Putamen (tissue), 1 donor: ENCODE results near the gene PPCDC.
A peak's percentile ranks its signal among the peaks of the same experiment; 100 is the strongest.

Experiments used
- DNase-seq: peaks from one replicate; pipeline ENCODE4 v3.0.0-alpha.2; 2016; ENCODE audit warnings: low spot score

Gene PPCDC

DNA sequence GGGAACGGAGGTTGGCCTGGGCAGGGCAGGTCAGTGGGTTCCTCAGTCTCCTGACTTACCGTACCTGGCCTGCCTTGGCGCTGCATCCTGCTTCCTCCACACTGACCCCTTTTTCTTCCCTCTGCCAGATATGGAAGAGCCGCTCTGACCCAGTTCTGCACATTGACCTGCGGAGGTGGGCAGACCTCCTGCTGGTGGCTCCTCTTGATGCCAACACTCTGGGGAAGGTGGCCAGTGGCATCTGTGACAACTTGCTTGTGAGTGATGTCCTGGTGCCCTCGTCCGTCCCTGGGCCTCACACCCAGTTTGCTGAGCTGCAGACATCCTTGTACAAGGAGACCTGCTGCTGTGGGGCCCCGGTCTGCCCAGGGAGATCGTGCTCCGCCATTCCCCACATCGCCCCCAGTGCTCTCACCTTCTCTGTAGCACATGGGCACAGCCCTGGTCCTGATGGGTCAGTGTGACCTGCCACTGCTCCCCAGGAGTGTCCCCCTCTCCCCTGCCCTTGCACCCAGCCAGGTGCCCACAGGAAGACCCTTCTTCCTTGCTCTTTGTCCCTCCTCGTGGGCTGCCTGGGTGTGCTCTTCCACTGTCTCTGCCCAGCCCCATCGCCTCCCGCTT, 21.0 kb downstream of the PPCDC start:
- DNase-seq, result no peak

DNA sequence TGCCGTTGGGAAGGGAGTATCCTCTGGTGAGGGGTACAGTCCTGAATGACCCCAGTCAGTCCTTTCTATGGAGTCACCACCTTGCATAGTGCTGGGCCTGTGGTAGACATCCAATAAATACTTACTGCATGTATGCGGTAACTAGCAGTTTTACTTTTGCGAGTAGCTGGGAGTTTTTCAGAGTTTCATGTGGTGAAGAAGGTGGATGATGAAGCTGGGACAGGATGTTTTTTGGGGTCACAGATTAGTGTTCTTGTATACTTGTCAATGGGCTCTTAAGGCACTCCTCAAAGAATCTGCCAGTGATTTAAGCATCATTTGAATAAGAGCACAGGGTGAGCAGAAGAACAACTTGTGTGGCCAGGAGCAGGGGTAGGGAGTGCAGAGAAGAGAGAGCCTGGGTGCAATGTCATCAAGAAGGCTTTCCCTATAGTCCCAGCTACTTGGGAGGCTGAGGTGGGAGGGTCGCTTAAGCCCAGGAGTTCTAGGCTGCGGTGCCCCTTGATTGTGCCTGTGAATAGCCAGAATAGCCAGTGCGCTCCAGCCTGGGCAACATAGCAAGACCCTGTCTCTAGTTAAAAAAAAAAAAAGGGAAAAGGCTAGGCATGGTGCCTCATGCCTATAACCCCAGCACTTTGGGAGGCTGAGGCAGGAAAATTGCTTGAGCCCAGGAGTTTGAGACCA, 22.1 kb downstream of the PPCDC start:
- no peak for DNase-seq

DNA sequence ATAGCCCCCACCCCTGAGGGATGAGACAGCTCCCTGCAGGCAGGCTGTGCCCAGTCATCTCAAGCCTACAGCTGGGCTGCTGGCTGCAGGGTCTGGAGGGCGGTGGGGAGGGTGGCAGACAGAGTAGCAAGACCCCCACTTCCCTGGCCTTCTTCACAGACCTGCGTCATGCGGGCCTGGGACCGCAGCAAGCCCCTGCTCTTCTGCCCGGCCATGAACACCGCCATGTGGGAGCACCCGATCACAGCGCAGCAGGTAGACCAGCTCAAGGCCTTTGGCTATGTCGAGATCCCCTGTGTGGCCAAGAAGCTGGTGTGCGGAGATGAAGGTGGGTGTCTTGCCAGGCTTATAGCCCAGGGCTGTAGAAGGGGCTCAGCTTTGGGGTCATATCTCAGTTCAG, 25.0 kb downstream of the PPCDC start:
- no peak for DNase-seq

DNA sequence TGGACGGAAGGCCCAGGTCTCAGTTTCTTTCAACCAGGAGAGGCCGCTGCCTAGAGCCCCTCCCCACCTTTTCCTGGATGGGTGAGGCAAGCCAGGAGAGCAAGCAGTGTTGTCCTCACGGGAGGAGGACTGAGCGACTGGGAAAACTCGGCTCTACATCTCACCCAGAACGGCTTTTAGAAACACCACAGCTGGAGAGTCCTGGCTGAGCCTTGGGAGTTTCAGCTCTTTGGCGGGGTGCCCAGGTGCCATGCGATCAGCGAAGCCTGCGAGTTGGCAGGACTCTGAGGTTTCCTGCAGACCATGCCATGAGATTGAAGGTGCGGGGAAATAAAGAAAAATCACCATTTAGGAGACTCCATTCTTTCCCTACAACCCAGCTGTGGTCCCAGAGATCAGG, 26.0 kb downstream of the PPCDC start:
- DNase-seq, result peak; percentile 54

DNA sequence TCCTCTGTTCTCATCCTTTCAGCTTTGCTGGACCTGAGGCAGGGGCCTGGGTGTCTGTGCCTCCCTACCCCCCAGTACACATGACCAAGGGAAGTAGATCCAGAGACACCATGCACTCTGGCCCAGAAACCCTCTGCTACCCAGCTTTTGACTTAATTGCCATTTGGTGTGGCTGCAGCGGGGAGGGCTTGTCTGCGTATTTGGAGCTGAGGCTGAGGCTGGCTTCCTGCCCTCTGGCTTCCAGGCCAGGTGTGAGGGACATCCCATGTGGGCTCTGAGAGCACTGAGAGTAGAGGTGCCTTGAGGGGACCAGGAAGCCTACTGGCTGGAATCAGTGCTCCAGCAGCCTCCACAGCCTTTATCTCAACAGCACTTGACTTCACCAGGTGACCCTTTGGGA, 26.9 kb downstream of the PPCDC start:
- DNase-seq, result no peak

DNA sequence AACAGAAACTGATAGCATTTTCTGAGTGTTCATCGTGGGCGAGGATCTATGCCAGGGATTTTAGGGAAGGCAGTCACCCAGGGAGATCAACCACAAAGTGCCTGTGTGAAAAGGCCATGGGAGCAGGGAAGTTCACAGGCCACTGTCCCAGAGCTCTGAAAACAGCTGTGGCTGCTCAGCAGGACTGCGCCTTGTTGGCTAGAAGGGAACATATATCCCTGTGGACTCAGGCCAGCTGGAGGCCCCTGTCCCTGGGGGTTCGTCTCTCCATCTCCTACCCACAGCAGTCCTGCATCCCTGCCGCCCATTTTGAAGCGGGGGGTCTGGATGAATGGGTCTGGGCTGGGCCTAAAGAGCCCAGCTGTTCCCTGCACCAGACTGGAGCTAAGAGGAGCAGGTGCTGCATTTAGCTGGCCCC, 27.8 kb downstream of the PPCDC start:
- no peak for DNase-seq

DNA sequence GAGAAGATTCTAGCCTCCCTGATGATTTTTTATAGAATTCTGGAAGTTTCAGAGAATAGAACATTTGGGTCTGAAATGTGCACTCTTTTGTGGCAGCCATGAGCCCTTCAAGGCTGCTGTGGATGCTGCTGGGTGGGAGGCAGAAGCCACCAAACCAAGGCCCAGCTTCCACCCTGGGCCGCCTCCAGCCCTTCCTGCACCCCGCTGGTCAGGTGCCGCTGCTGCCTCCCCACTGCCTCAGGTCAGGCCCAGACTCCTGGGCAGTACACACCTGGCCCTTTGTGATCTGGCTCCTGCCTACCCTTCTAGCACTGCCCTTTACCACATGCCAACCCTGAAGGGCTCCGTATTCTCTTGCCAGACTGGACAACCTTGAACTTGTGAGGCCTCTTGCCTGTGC, 28.3 kb downstream of the PPCDC start:
- no peak for DNase-seq

DNA sequence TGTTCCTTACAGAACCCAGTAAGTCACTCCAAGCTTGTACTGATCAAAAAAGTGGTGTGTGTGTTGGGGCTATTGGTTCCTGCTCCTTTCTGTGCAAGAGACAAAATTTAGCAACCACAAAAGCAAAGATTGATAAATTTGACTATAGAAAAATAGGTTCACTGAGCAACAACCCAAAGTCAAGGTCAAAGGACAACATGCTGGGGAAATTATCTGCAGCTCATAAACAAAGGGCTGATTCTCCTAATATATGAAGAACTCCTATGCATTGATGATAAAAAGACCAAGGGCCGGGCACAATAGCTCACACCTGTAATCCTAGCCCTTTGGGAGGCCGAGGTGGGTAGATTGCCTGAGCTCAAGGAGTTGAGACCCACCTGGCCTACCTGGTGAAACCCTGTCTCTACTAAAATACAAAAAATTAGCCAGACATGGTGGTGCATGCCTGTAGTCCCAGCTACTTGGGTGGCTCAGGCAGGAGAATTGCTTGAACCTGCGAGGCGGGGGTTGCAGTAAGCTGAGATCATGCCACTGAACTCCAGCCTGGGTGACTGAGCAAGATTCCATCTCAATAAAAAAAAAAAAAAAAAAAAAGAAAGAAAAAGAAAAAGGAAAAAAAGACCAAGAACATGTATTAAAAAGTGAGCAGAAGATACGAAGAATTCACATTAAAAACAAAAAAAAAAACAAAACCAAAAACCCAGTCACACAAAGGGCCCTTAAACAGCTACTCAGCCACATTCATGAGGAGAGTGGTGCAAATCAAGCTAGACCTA, 29.8 kb downstream of the PPCDC start:
- DNase-seq, result no peak

DNA sequence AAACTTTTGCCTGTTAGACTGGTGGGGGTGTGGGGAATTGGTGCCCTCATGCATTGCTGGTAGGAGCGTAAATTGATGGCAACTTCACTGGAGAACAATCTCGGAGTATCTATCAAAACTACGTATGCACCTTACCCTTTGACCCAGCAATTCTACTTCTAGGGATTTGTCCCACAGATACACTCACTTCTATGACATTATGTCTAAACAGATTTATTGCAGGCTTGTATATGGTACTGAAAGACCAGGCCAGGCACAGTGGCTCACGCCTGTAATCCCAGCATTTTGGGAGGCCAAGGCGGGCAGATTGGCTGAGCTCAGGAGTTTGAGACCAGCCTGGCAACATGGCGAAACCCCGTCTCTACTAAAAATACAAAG, 30.3 kb downstream of the PPCDC start:
- DNase-seq, result no peak

DNA sequence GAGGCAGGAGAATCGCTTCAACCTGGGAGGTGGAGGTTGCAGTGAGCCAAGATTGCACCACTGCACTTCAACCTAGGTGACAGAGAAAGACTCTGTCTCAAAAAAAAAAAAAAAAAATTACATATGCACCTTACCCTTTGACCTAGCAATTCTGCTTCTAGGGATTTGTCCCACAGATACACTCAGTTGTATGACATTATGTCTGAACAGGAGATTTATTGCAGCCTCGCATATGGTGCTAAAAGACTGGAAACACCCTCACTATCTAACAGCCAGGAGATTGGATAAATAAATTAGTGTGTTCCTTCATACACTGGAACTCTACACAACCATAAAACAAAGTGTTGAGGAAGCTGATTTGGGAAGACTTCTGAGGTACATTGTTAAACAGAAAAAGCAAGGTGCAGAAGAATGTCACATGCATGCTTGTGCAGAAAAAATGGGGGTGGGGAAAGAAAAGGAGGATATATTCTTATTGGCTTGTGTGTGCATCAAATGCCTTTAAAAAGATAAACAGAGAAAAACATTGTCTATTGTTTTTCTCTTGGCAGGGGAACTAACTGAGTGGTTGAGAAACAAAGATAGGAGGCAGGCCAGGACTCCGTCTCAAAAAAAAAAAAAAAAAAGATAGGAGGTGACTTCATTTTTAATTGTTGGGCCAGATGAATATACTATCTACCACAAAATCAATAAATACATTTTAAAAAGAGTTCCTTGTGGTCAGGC, 30.9 kb downstream of the PPCDC start:
- no peak for DNase-seq

DNA sequence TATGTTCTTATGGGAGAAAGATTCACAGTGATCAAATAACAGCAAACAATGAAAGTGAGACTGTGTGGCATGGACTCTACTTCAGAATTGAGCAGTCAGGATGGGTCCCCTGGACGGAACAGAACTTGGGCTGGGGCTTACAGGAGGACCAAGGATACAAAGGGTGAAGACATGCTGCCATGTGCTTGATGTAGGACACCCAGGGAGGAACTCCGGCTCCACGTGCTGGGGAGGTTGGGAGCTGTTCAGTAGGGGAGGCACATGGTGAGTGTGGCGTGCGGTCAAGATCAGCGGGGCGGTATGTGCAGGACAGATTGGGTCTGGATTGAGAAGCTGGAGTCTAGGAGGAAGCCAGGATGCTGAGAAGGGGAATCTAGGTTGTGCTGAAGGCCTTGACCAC, 32.6 kb downstream of the PPCDC start:
- DNase-seq, result no peak

DNA sequence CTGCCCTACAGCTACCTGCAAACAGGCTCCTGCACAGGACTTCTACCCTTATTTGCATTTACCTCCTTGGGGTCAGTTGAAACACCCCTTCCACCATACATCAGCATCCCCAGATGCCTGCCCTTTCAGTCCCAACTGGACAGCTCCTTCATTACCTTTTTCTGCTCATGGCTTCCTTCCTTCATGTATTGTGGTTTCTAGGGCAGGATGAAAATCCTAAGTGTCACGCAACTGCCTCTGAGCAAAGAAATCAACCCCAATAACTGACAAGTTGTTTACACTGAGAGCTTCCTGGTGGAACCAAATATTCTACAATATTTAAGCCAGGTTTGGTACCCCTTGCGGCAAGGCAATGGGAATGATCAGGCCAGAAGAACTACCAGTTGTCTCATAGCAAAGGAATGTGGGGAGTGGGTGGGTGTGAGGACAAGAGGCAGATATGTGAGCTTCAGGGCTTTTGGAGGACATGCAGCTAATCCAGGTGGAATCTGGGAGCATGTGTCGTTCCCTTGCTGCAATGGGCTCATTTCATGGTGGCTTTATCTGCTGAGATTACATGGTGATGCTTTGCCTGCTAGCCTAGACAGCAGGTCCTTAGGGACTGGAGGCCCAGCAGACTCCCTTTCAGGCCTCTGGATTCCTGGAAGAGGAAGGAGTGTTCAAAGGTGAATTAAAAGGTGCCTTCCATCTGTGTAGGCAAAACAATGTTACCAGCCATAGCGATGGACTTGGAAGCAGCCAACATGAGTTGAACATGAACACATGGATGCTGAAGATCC, 34.9 kb downstream of the PPCDC start:
- DNase-seq, result no peak

DNA sequence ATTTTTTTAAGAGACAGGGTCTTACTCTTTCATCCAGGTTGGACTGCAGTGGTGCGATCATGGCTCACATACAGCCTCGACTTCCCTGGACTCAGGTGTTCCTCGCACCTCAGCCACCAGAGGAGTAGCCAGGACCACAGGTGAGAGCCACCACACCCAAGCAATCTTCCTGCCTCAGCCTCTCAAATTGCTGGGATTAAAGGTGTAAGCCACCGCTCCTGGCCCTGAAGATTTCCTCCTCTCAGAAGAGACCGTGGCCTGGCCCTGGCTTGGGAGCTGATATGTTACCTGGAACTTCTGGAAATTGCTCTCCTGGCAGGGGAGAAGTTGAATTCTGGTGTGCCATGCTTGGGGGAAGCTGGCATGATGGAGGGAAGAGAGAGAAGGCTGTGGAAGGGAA, 36.2 kb downstream of the PPCDC start:
- DNase-seq, result no peak

DNA sequence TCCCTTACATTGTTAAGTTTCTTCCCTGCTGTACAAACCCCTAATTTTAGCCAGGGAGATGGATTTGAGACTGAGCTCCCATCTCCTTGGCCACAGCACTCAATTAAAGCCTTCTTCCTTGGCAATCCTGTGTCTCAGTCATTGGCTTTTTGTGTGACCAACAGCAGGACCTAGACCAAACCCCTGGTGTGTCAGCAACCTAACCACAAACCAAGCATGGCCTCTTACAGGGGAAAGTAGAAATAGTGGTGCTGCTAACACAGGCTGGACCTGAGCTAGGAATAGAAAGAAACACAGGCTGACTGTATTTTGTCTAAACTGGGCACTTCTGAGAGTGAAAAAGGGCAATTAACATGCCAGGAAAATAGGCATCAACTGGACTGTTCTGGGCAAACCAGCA, 37.9 kb downstream of the PPCDC start:
- DNase-seq, result no peak

DNA sequence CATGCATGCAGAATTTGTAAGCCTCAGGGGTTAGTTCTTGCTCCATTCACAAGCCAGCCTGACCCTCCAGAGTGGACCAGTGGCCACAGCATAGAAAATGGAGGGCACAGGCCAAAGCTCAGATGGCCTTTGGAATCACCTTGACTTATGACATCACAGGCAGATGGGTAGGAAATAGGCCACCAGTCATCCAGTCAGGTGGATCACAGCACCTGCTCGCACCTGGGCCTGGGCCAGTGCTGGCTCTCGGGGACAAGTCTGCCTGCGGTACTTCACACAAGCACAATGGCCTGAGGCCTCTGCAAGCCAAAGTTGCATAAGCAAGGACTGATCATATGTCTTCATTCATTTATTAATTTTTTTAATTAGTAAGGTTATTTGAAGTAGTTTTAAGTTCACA, 39.3 kb downstream of the PPCDC start:
- DNase-seq, result no peak

DNA sequence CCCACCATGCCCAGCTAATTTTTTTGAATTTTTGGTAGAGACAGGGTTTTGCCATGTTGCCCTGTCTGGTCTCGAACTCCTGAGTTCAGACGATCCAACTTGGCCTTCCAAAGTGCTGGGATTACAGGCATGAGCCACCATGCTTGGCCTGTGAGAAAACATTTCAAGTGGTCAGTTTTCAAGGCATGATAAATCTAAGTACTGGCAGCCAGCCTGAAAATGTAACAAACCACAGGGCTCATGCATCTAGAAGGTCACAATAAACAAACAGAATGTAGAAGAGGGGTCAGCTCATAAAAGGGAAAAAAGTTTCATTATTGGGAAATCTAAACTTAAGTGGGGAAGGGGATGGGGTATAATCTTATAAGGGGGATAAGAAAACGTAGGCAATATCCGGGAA, 39.9 kb downstream of the PPCDC start:
- no peak for DNase-seq

DNA sequence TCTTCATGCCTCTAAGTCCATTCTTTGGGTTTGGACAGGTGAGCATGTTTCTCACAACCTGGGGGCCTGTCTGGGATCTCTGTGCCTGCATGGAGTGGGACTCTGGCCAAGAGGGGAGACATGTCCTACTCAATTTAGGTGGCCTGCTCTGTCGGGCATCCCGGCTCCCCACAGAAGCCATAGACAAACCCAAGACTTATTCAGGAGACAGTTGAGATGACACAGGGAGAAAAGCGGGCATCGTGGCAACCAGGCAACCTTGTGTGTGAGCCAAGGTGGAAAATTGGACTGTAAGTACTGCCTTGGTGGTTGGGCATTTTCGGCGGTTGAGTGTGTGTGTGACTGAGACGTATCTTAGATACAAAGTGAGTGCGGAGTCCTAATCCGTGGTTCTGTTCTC, 40.5 kb downstream of the PPCDC start:
- no peak for DNase-seq

DNA sequence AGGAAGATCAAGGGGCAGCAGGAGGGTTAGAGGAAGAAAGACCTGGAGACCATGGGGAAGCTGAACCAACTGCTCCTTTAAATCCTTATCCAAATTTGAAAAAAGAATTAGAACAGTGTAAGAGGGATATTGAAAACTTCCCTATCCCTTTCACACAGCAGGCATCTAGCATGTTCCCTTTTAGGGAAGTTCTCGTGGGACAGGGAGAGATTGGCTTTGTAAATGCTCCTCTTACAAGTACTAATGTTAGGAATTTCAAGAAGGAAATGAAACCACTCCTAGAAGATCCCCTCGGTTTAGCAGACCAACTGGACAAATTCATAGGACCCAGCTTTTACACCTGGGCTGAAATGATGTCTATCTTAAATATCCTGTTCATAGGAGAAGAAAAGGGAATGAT, 41.5 kb downstream of the PPCDC start:
- no peak for DNase-seq

DNA sequence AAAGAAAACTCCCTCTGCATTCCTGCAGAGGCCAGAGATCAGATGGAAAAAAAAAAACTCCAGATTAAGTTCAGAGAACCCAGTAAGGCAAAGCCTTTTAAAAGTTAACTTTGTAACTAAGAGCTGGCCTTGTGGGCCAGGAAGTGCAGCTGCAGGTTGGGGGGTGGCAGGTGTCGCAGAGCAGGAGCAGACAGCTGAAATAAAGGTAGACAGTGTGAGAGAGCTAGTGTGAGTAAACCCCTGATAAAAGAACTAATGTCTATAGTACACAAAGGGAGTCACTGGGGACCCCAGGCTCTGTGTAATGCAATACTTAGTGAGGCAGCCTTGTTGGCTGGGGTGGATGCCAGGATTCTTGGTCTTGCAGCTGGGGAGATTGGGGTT, 42.1 kb downstream of the PPCDC start:
- DNase-seq, result no peak

DNA sequence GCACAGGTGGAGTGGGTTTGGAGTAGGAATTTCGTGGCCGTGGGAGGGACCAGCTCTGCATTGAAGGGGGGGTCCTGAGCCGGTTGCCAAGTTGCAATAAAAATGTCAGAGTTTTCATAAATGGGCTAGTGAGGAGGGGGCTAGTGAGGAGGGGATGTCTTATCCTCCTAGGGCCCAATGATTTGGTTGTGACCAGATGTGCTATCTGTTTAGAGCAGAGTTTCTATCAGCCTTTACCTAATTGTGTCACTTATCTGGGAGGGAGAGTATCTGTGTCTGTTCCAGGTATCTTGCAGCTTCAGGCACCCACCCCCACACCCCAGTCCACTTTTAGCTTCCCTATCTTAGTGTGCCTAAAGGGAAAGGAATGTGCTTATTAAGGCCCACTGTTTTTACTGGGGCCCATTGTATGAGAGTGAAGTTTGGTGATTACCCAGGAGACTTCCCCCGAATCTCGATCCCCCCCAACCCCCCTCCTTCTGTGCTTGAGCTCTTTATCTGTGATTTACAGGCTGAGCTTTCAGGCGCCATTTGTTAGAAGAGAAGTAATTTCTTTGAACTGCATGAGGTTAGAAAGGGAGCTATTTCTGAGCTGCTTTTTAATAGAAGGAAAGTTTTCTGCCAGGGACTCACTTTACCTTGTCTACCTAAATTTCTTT, 42.6 kb downstream of the PPCDC start:
- DNase-seq, result no peak

DNA sequence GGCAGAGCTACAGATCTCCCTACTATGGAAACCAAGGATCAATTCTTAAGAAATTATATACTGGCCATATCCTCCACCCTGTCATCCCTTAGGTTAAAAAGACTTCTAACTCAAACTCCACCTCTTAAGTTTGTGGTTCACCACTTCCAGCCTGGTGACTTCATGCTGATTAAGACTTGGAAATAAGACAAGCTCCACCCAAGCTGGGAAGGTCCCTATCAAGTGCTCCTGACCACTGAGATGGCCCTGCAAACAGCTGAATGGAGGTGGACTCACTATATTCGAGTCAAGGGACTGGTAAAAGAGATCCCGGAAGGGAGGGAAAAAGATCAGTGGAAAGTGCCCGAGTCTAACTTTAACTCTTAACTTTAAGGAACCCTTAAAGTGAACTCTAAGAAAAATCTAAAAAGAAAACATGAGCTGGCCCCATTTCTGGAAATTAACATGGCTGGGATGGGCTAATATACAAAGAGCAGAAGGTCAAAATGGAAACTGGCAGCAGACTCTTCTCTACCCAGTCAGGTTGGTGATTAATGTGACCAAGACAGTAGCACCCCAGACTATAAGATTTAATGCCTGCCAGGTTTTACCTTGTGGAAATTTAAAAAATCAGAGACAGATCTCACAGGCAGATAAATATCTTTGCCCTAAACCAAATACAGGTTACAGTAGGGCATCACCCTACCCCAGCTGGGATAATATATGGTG, 43.9 kb downstream of the PPCDC start:
- no peak for DNase-seq
